Hepatocyte (in vitro differentiated cells): ENCODE data around the gene RPS6KA4. TPM values are rescaled to one million over a fixed set of nuclear protein-coding genes. Genes with fewer than 3 reads are reported as not detected.
A peak's percentile ranks its signal among the peaks of the same experiment; 100 is the strongest.

Source experiments
- DNase-seq: peaks from one replicate; pipeline ENCODE4 v3.0.0-alpha.2; 2016; ENCODE audit warnings: low spot score
- H2AFZ ChIP-seq: fragments of 200-600 bp; sonication (generic); 2 replicates; pipeline ENCODE4 v1.6.0; 2016; ENCODE audit warnings: antibody characterized with exemption, mild to moderate bottlenecking
- H3K27ac ChIP-seq: fragments of 200-600 bp; sonication (generic); 2 replicates; pipeline ENCODE4 v1.5.1; 2016; ENCODE audit warnings: mild to moderate bottlenecking
- H3K27me3 ChIP-seq: fragments of 200-600 bp; sonication (generic); 2 replicates; pipeline ENCODE4 v1.6.1; 2016
- H3K36me3 ChIP-seq: fragments of 200-600 bp; sonication (generic); replicated peaks from 2 replicates; pipeline ENCODE4 v1.5.1; 2016; ENCODE audit warnings: low read depth; ENCODE audit not compliant: insufficient read depth
- H3K4me1 ChIP-seq: fragments of 200-600 bp; sonication (generic); 2 replicates; pipeline ENCODE4 v1.5.1; 2016; ENCODE audit warnings: mild to moderate bottlenecking, moderate library complexity; ENCODE audit not compliant: insufficient read depth
- H3K4me2 ChIP-seq: fragments of 200-600 bp; sonication (generic); 2 replicates; pipeline ENCODE4 v1.6.0; 2016
- H3K4me3 ChIP-seq: fragments of 200-600 bp; sonication (generic); 2 replicates; pipeline ENCODE4 v1.5.1; 2016; ENCODE audit warnings: mild to moderate bottlenecking
- H3K79me2 ChIP-seq: fragments of 200-600 bp; sonication (generic); 2 replicates; pipeline ENCODE4 v1.6.0; 2017; ENCODE audit warnings: mild to moderate bottlenecking
- H3K9me2 ChIP-seq: fragments of 200-600 bp; sonication (generic); replicated peaks from 2 replicates; pipeline ENCODE4 v1.6.0; 2017; ENCODE audit warnings: mild to moderate bottlenecking; ENCODE audit not compliant: insufficient read depth
- H3K9me3 ChIP-seq: fragments of 200-600 bp; sonication (generic); 2 replicates; pipeline ENCODE4 v1.5.1; 2016; ENCODE audit warnings: low read depth, mild to moderate bottlenecking
- H4K20me1 ChIP-seq: fragments of 200-600 bp; sonication (generic); 2 replicates; pipeline ENCODE4 v1.6.0; 2016; ENCODE audit warnings: mild to moderate bottlenecking; ENCODE audit not compliant: insufficient read depth, poor library complexity, severe bottlenecking
- EZH2 ChIP-seq: fragments of 200-600 bp; sonication (generic); IDR thresholded peaks from 2 replicates; pipeline ENCODE4 v1.6.1; 2016; ENCODE audit warnings: antibody characterized with exemption, mild to moderate bottlenecking, borderline replicate concordance
- EZH2phosphoT487 ChIP-seq: fragments of 200-600 bp; sonication (generic); IDR thresholded peaks from one replicate; pipeline ENCODE4 v1.6.1; 2018; ENCODE audit warnings: antibody characterized with exemption, mild to moderate bottlenecking, low read depth, moderate library complexity; ENCODE audit not compliant: unreplicated experiment, severe bottlenecking
- WGBS: methylation state at CpG from one replicate; pipeline ENCODE4 v1.1.6; 2016; ENCODE audit warnings: low lambda C conversion rate; ENCODE audit errors: missing lambda C conversion rate; 5-methylcytosine and 5-hydroxymethylcytosine counted together
- polyA plus RNA-seq: library from polyadenylated mRNA; unstranded; fragments of >200 nt; fragmentation: Nextera tagmentation; extraction: Ambion mirVana; gene quantifications from 2 replicates; pipeline ENCODE4 v1.2.1, GENCODE V29; 2016
- total RNA-seq: library from RNA; depleted of rRNA; stranded (reverse); fragments of >200 nt; gene quantifications from 2 replicates; pipeline ENCODE4 v1.2.3, GENCODE V29; 2014
- TF ChIP-seq, protein P1 (sequence below): fragments of 200-600 bp; sonication (generic); IDR thresholded peaks from 2 replicates; pipeline ENCODE4 v1.5.1; 2016; ENCODE audit warnings: antibody characterized with exemption, mild to moderate bottlenecking; ENCODE audit not compliant: poor library complexity

The RPS6KA4 gene
- total and polyA plus RNA-seq, 2 experiments from 2014 or later: 35.9 to 44.0 TPM

DNA sequence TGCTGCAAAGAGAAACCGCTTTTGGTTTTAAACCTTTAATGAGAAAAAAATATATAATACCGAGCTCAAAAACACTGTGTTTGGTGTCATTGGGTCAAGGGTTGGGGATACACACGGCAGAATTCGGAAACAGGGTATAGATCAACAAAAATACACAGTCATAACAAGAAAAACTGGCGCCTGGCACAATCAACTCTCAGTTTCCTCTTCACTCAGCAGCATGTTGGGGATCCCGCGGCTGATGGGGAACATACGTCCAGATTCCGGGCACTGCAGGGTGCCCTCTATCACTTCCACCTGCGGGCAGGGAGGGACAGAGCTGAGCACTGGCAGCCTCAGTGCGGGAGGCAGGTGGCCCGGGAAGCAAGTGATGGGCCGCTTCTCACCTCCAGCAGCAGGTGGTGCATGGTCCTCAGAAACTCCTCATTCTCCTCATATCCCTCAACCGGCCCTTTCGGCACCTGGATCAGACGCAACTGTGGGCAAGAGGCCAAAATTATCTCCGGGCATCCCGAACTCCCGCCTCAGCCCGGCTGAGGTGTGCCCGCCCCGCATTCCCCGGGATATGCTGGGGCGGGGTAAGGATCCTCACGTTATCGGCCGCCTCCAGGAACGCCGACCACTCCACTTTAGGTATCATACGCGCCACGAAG, 42.2 kb upstream of the RPS6KA4 start:
- Histone ChIP-seq H3K9me2 (no peaks in the 10 kb centered on the region), H3K27ac (peak overlapping the region; percentile 98), H4K20me1 (no peaks in the 10 kb centered on the region), H3K4me1 (peaks cover 25% of the 10 kb centered on the region), H3K79me2 (peaks cover 37% of the 10 kb centered on the region), H2AFZ (no peak overlapping the region), H3K36me3 (no peaks in the 10 kb centered on the region), H3K9me3 (no peaks in the 10 kb centered on the region), H3K4me3 (peak overlapping the region; percentile 59), H3K27me3 (no peaks in the 10 kb centered on the region), H3K4me2 (peak overlapping the region; percentile 79)
- 11% methylated on average over 32 of the region's 32 CpGs for WGBS
- DNase-seq: peak; percentile 73
- TF ChIP-seq EZH2phosphoT487: no peak
- TF ChIP-seq, protein P1, sequence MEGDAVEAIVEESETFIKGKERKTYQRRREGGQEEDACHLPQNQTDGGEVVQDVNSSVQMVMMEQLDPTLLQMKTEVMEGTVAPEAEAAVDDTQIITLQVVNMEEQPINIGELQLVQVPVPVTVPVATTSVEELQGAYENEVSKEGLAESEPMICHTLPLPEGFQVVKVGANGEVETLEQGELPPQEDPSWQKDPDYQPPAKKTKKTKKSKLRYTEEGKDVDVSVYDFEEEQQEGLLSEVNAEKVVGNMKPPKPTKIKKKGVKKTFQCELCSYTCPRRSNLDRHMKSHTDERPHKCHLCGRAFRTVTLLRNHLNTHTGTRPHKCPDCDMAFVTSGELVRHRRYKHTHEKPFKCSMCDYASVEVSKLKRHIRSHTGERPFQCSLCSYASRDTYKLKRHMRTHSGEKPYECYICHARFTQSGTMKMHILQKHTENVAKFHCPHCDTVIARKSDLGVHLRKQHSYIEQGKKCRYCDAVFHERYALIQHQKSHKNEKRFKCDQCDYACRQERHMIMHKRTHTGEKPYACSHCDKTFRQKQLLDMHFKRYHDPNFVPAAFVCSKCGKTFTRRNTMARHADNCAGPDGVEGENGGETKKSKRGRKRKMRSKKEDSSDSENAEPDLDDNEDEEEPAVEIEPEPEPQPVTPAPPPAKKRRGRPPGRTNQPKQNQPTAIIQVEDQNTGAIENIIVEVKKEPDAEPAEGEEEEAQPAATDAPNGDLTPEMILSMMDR: peak; percentile 26

DNA sequence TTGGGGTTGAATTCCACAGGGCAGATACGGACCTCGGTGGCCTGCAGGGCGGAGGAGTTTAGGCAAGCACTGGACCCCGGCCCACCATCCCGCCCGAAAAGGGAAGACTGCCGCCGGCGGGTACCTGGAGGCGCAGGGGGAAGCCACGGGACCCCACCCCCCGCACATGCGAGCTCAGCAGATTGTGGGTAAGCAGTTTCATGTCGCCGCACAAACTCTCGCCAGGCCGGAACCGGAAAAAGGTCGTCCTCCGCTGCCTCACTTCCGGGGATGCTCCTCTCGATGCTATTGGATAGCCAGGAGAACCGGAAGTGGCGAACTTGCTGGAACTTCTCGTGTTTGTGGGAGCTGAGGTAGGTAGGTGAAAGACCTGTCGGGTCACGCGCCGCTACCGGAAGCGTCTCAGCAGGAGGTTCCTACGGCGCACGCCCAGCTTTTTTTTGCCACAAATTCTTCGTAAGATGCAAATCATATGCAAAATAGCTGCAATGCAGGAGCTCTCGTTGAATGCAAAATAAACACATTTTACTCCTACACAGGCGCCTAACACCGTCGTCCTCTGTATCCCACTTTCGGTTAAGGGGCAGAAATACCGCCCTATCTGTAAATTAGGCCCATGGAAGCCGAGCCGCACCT, 41.5 kb upstream of the RPS6KA4 start, which contains the start of gene TRMT112:
TRMT112 (minus strand) TSS at position 235 of the 636 bp plus-strand sequence; CDS start at position 202, 33 bp downstream.
- Histone ChIP-seq H3K36me3 (no peaks in the 10 kb centered on the region), H3K4me3 (peak within 1 kb of the TSS; percentile 76), H3K4me2 (peak within 1 kb of the TSS; percentile 79), H3K27ac (peak within 1 kb of the TSS; percentile 98), H3K27me3 (no peaks in the 10 kb centered on the region), H3K79me2 (peaks cover 32% of the 10 kb centered on the region), H4K20me1 (no peaks in the 10 kb centered on the region), H3K9me3 (no peaks in the 10 kb centered on the region), H3K4me1 (peaks cover 25% of the 10 kb centered on the region), H3K9me2 (no peaks in the 10 kb centered on the region), H2AFZ (peak within 1 kb of the TSS; percentile 73)
- WGBS: under 1% methylated on average over 42 of the region's 43 CpGs
- no peak for TF ChIP-seq EZH2phosphoT487
- TF ChIP-seq EZH2: no peak
- TF ChIP-seq, protein P1: no peak
- DNase-seq: peak; percentile 98

DNA sequence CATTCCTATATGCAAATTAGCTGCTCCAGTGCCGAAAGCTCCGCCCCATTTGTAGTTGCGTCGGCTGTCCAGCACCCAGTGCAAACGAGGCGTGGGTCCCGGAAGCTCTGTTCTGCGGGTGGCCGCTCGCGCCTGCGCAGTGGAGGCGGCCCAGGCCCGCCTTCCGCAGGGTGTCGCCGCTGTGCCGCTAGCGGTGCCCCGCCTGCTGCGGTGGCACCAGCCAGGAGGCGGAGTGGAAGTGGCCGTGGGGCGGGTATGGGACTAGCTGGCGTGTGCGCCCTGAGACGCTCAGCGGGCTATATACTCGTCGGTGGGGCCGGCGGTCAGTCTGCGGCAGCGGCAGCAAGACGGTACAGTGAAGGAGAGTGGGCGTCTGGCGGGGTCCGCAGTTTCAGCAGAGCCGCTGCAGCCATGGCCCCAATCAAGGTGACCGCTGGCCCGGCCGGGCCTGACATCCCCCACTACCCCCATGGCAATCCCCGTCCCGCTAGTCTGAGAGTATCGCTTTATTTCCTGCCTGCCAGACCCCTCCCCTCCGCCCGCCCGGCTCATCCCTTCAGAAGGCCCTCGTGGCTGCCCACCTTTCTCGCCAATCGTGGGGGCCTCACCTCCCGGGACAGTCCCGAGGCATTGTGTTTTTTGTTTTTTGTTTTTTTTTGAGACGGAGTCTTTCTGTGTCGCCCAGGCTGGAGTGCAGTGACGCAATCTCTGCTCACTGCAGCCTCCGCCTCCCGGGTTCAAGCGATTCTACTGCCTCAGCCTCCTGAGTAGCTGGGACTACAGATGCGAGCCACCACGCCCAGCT, 40.8 kb upstream of the RPS6KA4 start, which contains the start of gene PRDX5:
PRDX5 (plus strand) TSS at position 161 of the 805 bp plus-strand sequence; CDS start at position 256, 95 bp downstream.
- no peaks in the 10 kb centered on the region for H3K27me3 ChIP-seq
- H3K4me3 ChIP-seq: peak within 1 kb of the TSS; percentile 76

More for the DNA sequence above, 40.8 kb upstream of the RPS6KA4 start, which contains the start of gene PRDX5:
- peak; percentile 98 for DNase-seq
- H2AFZ ChIP-seq: peak within 1 kb of the TSS; percentile 73
- peak within 1 kb of the TSS; percentile 98 for H3K27ac ChIP-seq
- peaks cover 25% of the 10 kb centered on the region for H3K4me1 ChIP-seq
- H3K9me3 ChIP-seq: no peaks in the 10 kb centered on the region
- H3K4me2 ChIP-seq: peak within 1 kb of the TSS; percentile 79
- H4K20me1 ChIP-seq: no peaks in the 10 kb centered on the region
- no peaks in the 10 kb centered on the region for H3K36me3 ChIP-seq
- no peak for TF ChIP-seq EZH2phosphoT487
- TF ChIP-seq, protein P1: peak; percentile 34
- WGBS: 2% methylated on average over 59 of the region's 61 CpGs
- H3K79me2 ChIP-seq: peaks cover 29% of the 10 kb centered on the region
- H3K9me2 ChIP-seq: no peaks in the 10 kb centered on the region
